ENCODE results near the gene GRIK4. TPM values are rescaled to one million over a fixed set of nuclear protein-coding genes. Genes with fewer than 3 reads are reported as not detected.

GRIK4 gene
- polyA plus RNA-seq, 1 donor from 2014 or later: not detected

GRCh38 chr11:120546312-120547205 is 35.0 kb downstream of the GRIK4 start:
- Mint-ChIP-seq H3K4me3 (peak overlapping the region in 2 of 4 donors; percentile 66 to 82), H3K4me1 (peaks cover 17 to 33% (median 22%) of the 10 kb centered on the region in 3 donors), H3K27ac (peak overlapping the region in 1 of 3 donors; percentile 1), H3K27me3 (no peaks in the 10 kb centered on the region), H3K36me3 (no peaks in the 10 kb centered on the region), H3K9me3 (peaks cover 0 to 5% (median 5%) of the 10 kb centered on the region in 3 donors)

GRCh38 chr11:120547316-120547715 is 35.8 kb downstream of the GRIK4 start:
- H3K36me3 Mint-ChIP-seq: peaks cover 2% of the 10 kb centered on the region
- H3K4me1 Mint-ChIP-seq: peaks cover 17 to 33% (median 22%) of the 10 kb centered on the region in 3 donors
- H3K27ac Mint-ChIP-seq: no peak overlapping the region
- H3K4me3 Mint-ChIP-seq: no peak overlapping the region
- no peaks in the 10 kb centered on the region for H3K27me3 Mint-ChIP-seq
- H3K9me3 Mint-ChIP-seq: peaks cover 0 to 4% (median under 1%) of the 10 kb centered on the region in 3 donors

GRCh38 chr11:120547811-120548681 is 36.5 kb downstream of the GRIK4 start:
- H3K27me3 Mint-ChIP-seq: no peaks in the 10 kb centered on the region

GRCh38 chr11:120548682-120549209 is 37.2 kb downstream of the GRIK4 start:
- Mint-ChIP-seq H3K36me3 (peaks cover 2% of the 10 kb centered on the region), H3K9me3 (peaks cover 0 to 1% (median 0%) of the 10 kb centered on the region in 3 donors), H3K4me3 (peak overlapping the region in 1 of 4 donors; percentile 30), H3K27me3 (no peaks in the 10 kb centered on the region), H3K4me1 (peaks cover 17 to 31% (median 18%) of the 10 kb centered on the region in 3 donors), H3K27ac (no peak overlapping the region)

More at GRCh38 chr11:120547811-120548681, 36.5 kb downstream of the GRIK4 start:
- H3K27ac Mint-ChIP-seq: no peak overlapping the region
- H3K4me1 Mint-ChIP-seq: peaks cover 17 to 33% (median 18%) of the 10 kb centered on the region in 3 donors
- peaks cover 2% of the 10 kb centered on the region for H3K36me3 Mint-ChIP-seq
- H3K4me3 Mint-ChIP-seq: peak overlapping the region in 1 of 4 donors; percentile 30
- H3K9me3 Mint-ChIP-seq: peaks cover 0 to 1% (median 0%) of the 10 kb centered on the region in 3 donors

- Mint-ChIP-seq H3K4me1 (peaks cover 17 to 29% (median 18%) of the 10 kb centered on the region in 3 donors), H3K36me3 (peaks cover 2% of the 10 kb centered on the region), H3K27ac (no peak overlapping the region), H3K9me3 (peaks cover 0 to 1% (median 0%) of the 10 kb centered on the region in 3 donors), H3K27me3 (no peaks in the 10 kb centered on the region), H3K4me3 (no peak overlapping the region)
Measured at GRCh38 chr11:120549346-120549745, 37.8 kb downstream of the GRIK4 start.

- H3K36me3 Mint-ChIP-seq: peaks cover 2% of the 10 kb centered on the region
- no peak overlapping the region for H3K4me3 Mint-ChIP-seq
- peaks cover 16 to 27% (median 18%) of the 10 kb centered on the region in 3 donors for H3K4me1 Mint-ChIP-seq
- H3K27ac Mint-ChIP-seq: no peak overlapping the region
- H3K27me3 Mint-ChIP-seq: no peaks in the 10 kb centered on the region
- H3K9me3 Mint-ChIP-seq: peaks cover 0 to 1% (median 0%) of the 10 kb centered on the region in 3 donors
Measured at GRCh38 chr11:120550007-120550406, 38.5 kb downstream of the GRIK4 start.

- Mint-ChIP-seq H3K9me3 (peaks cover 0 to 1% (median 0%) of the 10 kb centered on the region in 3 donors), H3K27me3 (peaks cover 2% of the 10 kb centered on the region), H3K36me3 (peaks cover 2% of the 10 kb centered on the region), H3K4me3 (no peak overlapping the region), H3K27ac (no peak overlapping the region), H3K4me1 (peaks cover 7 to 24% (median 7%) of the 10 kb centered on the region in 3 donors)
Measured at GRCh38 chr11:120551191-120551590, 39.6 kb downstream of the GRIK4 start.

GRCh38 chr11:120554766-120555432 is 43.4 kb downstream of the GRIK4 start:
- no peak overlapping the region for H3K27ac Mint-ChIP-seq
- no peaks in the 10 kb centered on the region for H3K9me3 Mint-ChIP-seq
- H3K4me3 Mint-ChIP-seq: peak overlapping the region in 1 of 4 donors; percentile 9
- H3K27me3 Mint-ChIP-seq: peaks cover 9% of the 10 kb centered on the region
- H3K4me1 Mint-ChIP-seq: peaks cover 0 to 12% (median 4%) of the 10 kb centered on the region in 3 donors
- peaks cover 2% of the 10 kb centered on the region for H3K36me3 Mint-ChIP-seq

GRCh38 chr11:120555433-120555773 is 43.9 kb downstream of the GRIK4 start:
- H3K4me3 Mint-ChIP-seq: peak overlapping the region in 1 of 4 donors; percentile 13
- H3K4me1 Mint-ChIP-seq: peaks cover 0 to 12% (median 4%) of the 10 kb centered on the region in 3 donors
- H3K27ac Mint-ChIP-seq: no peak overlapping the region

GRCh38 chr11:120556797-120557196 is 45.2 kb downstream of the GRIK4 start:
- Mint-ChIP-seq H3K4me1 (peaks cover 0 to 12% (median 4%) of the 10 kb centered on the region in 3 donors), H3K4me3 (no peak overlapping the region)

More at GRCh38 chr11:120555433-120555773, 43.9 kb downstream of the GRIK4 start:
- Mint-ChIP-seq H3K27me3 (peaks cover 13% of the 10 kb centered on the region), H3K36me3 (peaks cover 2% of the 10 kb centered on the region), H3K9me3 (no peaks in the 10 kb centered on the region)

GRCh38 chr11:120558744-120559431 is 47.3 kb downstream of the GRIK4 start:
- Mint-ChIP-seq H3K36me3 (no peaks in the 10 kb centered on the region), H3K27ac (no peak overlapping the region), H3K9me3 (no peaks in the 10 kb centered on the region), H3K4me3 (no peak overlapping the region), H3K4me1 (peaks cover 0 to 9% (median 4%) of the 10 kb centered on the region in 3 donors), H3K27me3 (peaks cover 32% of the 10 kb centered on the region)

More at GRCh38 chr11:120556797-120557196, 45.2 kb downstream of the GRIK4 start:
- Mint-ChIP-seq H3K27me3 (peaks cover 17% of the 10 kb centered on the region), H3K36me3 (peaks cover 2% of the 10 kb centered on the region), H3K9me3 (no peaks in the 10 kb centered on the region), H3K27ac (no peak overlapping the region)

- H3K27me3 Mint-ChIP-seq: peaks cover 35% of the 10 kb centered on the region
- peaks cover 0 to under 1% (median 0%) of the 10 kb centered on the region in 3 donors for H3K9me3 Mint-ChIP-seq
- H3K4me1 Mint-ChIP-seq: peaks cover 0 to 3% (median 2%) of the 10 kb centered on the region in 3 donors
- H3K4me3 Mint-ChIP-seq: no peak overlapping the region
- peaks cover 2% of the 10 kb centered on the region for H3K36me3 Mint-ChIP-seq
- H3K27ac Mint-ChIP-seq: no peak overlapping the region
Measured at GRCh38 chr11:120561286-120561685, 49.7 kb downstream of the GRIK4 start.

- peaks cover 30% of the 10 kb centered on the region for H3K27me3 Mint-ChIP-seq
- peaks cover 0 to 3% (median 0%) of the 10 kb centered on the region in 3 donors for H3K4me1 Mint-ChIP-seq
- H3K27ac Mint-ChIP-seq: peak overlapping the region in 1 of 3 donors; percentile 78
- peak overlapping the region in 2 of 4 donors; percentile 24 to 49 for H3K4me3 Mint-ChIP-seq
- peaks cover 0 to 2% (median 0%) of the 10 kb centered on the region in 3 donors for H3K9me3 Mint-ChIP-seq
- H3K36me3 Mint-ChIP-seq: peaks cover 2% of the 10 kb centered on the region
Measured at GRCh38 chr11:120562806-120563425, 51.4 kb downstream of the GRIK4 start.

All from IgD-negative memory B cell (primary cell).